Caco-2 (cell line): ENCODE results near the gene MANSC4. TPM values are rescaled to one million over a fixed set of nuclear protein-coding genes. Genes with fewer than 3 reads are reported as not detected.

Experiments used
- Bru-seq: library from RNA; stranded (reverse); fragments of 400-500 nt; gene quantifications from one replicate; lab custom pipeline; 2021; lab: Mats Ljungman, UMichigan
- BruChase-seq, 2 experiments: library from RNA; stranded (reverse); fragments of 400-500 nt; gene quantifications; one replicate each; lab custom pipeline; 2021; lab: Mats Ljungman, UMichigan
- BruUV-seq: library from RNA; stranded (reverse); fragments of 400-500 nt; replicated peaks from 2 replicates; lab custom pipeline; 2021; lab: Mats Ljungman, UMichigan
- CTCF ChIA-PET: fragments of 300-600 bp; sonication (Branson Sonifier 250); formaldehyde crosslinking; loops from one replicate; lab custom pipeline; 2022; ENCODE audit warnings: antibody characterized with exemption; lab: Charles Lee
- POLR2A ChIA-PET: fragments of 300-600 bp; sonication (Branson Sonifier 250); formaldehyde crosslinking; loops from one replicate; lab custom pipeline; 2022; ENCODE audit warnings: antibody characterized with exemption; lab: Charles Lee
- DNase-seq, 2 experiments: peaks; one replicate each; pipeline versions ENCODE4 v3.0.0 to v3.0.0-alpha.2; 2020 to 2022
- H3K27me3 ChIP-seq: replicated peaks from 2 replicates; pipeline ENCODE4 v1.6.0; 2011; ENCODE audit warnings: low read length; ENCODE audit not compliant: control insufficient read depth, insufficient read depth
- H3K36me3 ChIP-seq: 2 replicates; pipeline ENCODE4 v1.5.1; 2011; ENCODE audit warnings: low read length; ENCODE audit not compliant: control insufficient read depth, insufficient read depth
- H3K4me1 ChIP-seq: fragments of 250-450 bp; sonication (Bioruptor Pico); 2 replicates; pipeline ENCODE4 v1.5.1; 2020; ENCODE audit warnings: mild to moderate bottlenecking
- H3K4me3 ChIP-seq: 2 replicates; pipeline ENCODE4 v1.5.1; 2011; ENCODE audit warnings: low read depth, mild to moderate bottlenecking, control low read depth, low read length
- H3K9me3 ChIP-seq: fragments of 250-450 bp; sonication (Bioruptor Pico); 2 replicates; pipeline ENCODE4 v1.5.1; 2020; ENCODE audit warnings: mild to moderate bottlenecking, moderate library complexity
- H3K27ac Mint-ChIP-seq: one replicate; pipeline ENCODE4 v1.8.0; 2022; ENCODE audit warnings: mixed read lengths; ENCODE audit not compliant: unreplicated experiment
- H3K27me3 Mint-ChIP-seq: one replicate; pipeline ENCODE4 v1.8.0; 2022; ENCODE audit warnings: mixed read lengths; ENCODE audit not compliant: insufficient read depth, unreplicated experiment
- H3K36me3 Mint-ChIP-seq: one replicate; pipeline ENCODE4 v1.8.0; 2022; ENCODE audit warnings: mild to moderate bottlenecking, mixed read lengths; ENCODE audit not compliant: insufficient read depth, unreplicated experiment
- H3K4me1 Mint-ChIP-seq: one replicate; pipeline ENCODE4 v1.8.0; 2022; ENCODE audit warnings: low read depth, mixed read lengths; ENCODE audit not compliant: unreplicated experiment
- H3K4me3 Mint-ChIP-seq: one replicate; pipeline ENCODE4 v1.8.0; 2022; ENCODE audit warnings: mild to moderate bottlenecking, moderate library complexity, mixed read lengths; ENCODE audit not compliant: unreplicated experiment
- H3K9me3 Mint-ChIP-seq: one replicate; pipeline ENCODE4 v1.8.0; 2022; ENCODE audit warnings: mixed read lengths; ENCODE audit not compliant: unreplicated experiment
- CTCF ChIP-seq, 2 experiments: fragments of 200-600 bp in 1 of 2; IDR thresholded peaks; 1 replicate in 1 of 2; 2 replicates in 1 of 2; pipeline versions ENCODE4 v1.5.1 to v1.8.0; 2011 to 2022; ENCODE audit warnings: antibody characterized with exemption in 1 of 2, control low read depth in 1 of 2, inconsistent platforms in 1 of 2, low read depth in 1 of 2, low read length in 1 of 2, mild to moderate bottlenecking in 1 of 2, moderate library complexity in 1 of 2; ENCODE audit not compliant: insufficient read depth in 1 of 2, severe bottlenecking in 1 of 2, unreplicated experiment in 1 of 2
- intact Hi-C: fragments of 100-400 bp; cut with micrococcal nuclease; formaldehyde crosslinking; loops from one replicate; pipeline ENCODE4 v1.10.0; 2022; ENCODE audit not compliant: unreplicated experiment
- long read RNA-seq: library from polyadenylated mRNA; stranded (forward); transcript quantifications from one replicate; pipeline ENCODE4 v2.0.0, GENCODE V29; 2022
- total RNA-seq: library from RNA; stranded (reverse); gene quantifications from 2 replicates; pipeline ENCODE4 v1.2.3, GENCODE V29; 2022

The MANSC4 gene
- total RNA-seq (not detected in 2 replicates), Bru-seq, nascent RNA (percentile 27 among the genes with signal in this experiment), BruChase-seq, experiment 1, labeled RNA remaining after a 2-hour chase (percentile 24 among the genes with signal in this experiment), BruChase-seq, experiment 2, labeled RNA remaining after a 6-hour chase (percentile 19 among the genes with signal in this experiment)
- long read RNA-seq = 0 reads

GRCh38 chr12:27779920-27780611 lies at the start of gene MANSC4, which contains the start of gene KLHL42:
TSS of gene MANSC4 (minus strand) at chr12:27780236. CDS start at chr12:27771276, 8,960 bp downstream.
TSS of gene KLHL42 (plus strand) at chr12:27780233. CDS start at chr12:27780331, 98 bp downstream.
- intact Hi-C loops = loop anchor here (2.0 kb wide), 3 partner anchors 41 to 161 kb away; no protein-coding TSS in a partner anchor
- no peak for TF ChIP-seq CTCF (IDR thresholded peaks at IDR 0.05; ENCODE audit: insufficient read depth in 1 of 2, low read depth in 1 of 2, low read length in 1 of 2, severe bottlenecking in 1 of 2, unreplicated experiment in 1 of 2)
- ChIA-PET CTCF (interaction anchor here (1.1 to 2.3 kb wide), 2 partner anchors 41 to 161 kb away, joined by 3 to 9 read pairs; no protein-coding TSS in a partner anchor), POLR2A (interaction anchor here (0.5 to 1.5 kb wide), 10 partner anchors 41 to 257 kb away, joined by 3 to 9 read pairs (median 3); partner anchors contain the start of gene MRPS35)
- peaks cover 26% of the 10 kb centered on the region for H3K4me1 Mint-ChIP-seq
- no TSS peak for BruUV-seq
- DNase-seq = peak; percentile 78 to 87
- Histone ChIP-seq H3K9me3 (no peaks in the 10 kb centered on the region), H3K4me3 (peak within 1 kb of the TSS; percentile 95), H3K36me3 (no peaks in the 10 kb centered on the region), H3K27me3 (no peaks in the 10 kb centered on the region), H3K4me1 (0 out of 2 replicates have a peak, but pooled peaks cover 3% of the 10 kb centered on the region)
- H3K27ac Mint-ChIP-seq = peak within 1 kb of the TSS; percentile 86
- peak within 1 kb of the TSS; percentile 83 for H3K4me3 Mint-ChIP-seq
- H3K27me3 Mint-ChIP-seq = no peaks in the 10 kb centered on the region
- H3K36me3 Mint-ChIP-seq = peaks cover 35% of the 10 kb centered on the region
- H3K9me3 Mint-ChIP-seq = no peaks in the 10 kb centered on the region

- Mint-ChIP-seq H3K9me3 (no peaks in the 10 kb centered on the region), H3K36me3 (no peaks in the 10 kb centered on the region), H3K4me1 (no peaks in the 10 kb centered on the region), H3K27ac (no peak overlapping the region), H3K4me3 (no peak overlapping the region), H3K27me3 (no peaks in the 10 kb centered on the region)
- Histone ChIP-seq H3K4me1 (no peaks in the 10 kb centered on the region), H3K9me3 (no peaks in the 10 kb centered on the region), H3K27me3 (no peaks in the 10 kb centered on the region), H3K36me3 (no peaks in the 10 kb centered on the region), H3K4me3 (no peak overlapping the region)
- no TSS peak for BruUV-seq
- no peak for DNase-seq
- ChIA-PET CTCF (no interaction called here), POLR2A (no interaction called here)
- TF ChIP-seq CTCF (IDR thresholded peaks at IDR 0.05; ENCODE audit: insufficient read depth in 1 of 2, low read depth in 1 of 2, low read length in 1 of 2, severe bottlenecking in 1 of 2, unreplicated experiment in 1 of 2) = no peak
- intact Hi-C loops = loop anchor here (2.0 kb wide), 1 partner anchor 113 kb away; no protein-coding TSS in a partner anchor
Measured at GRCh38 chr12:27828196-27828595, 48.2 kb upstream of the MANSC4 start.

GRCh38 chr12:27826076-27826475 lies 46.0 kb upstream of the MANSC4 start:
- no peaks in the 10 kb centered on the region for H3K9me3 ChIP-seq
- intact Hi-C loops = no loop called here
- Mint-ChIP-seq H3K4me3 (no peak overlapping the region), H3K36me3 (no peaks in the 10 kb centered on the region), H3K9me3 (no peaks in the 10 kb centered on the region), H3K27ac (no peak overlapping the region), H3K27me3 (no peaks in the 10 kb centered on the region), H3K4me1 (no peaks in the 10 kb centered on the region)
- H3K4me3 ChIP-seq = no peak overlapping the region
- no peaks in the 10 kb centered on the region for H3K36me3 ChIP-seq
- no peak for TF ChIP-seq CTCF (IDR thresholded peaks at IDR 0.05; ENCODE audit: insufficient read depth in 1 of 2, low read depth in 1 of 2, low read length in 1 of 2, severe bottlenecking in 1 of 2, unreplicated experiment in 1 of 2)
- no TSS peak for BruUV-seq
- no peak for DNase-seq
- no peaks in the 10 kb centered on the region for H3K27me3 ChIP-seq
- POLR2A ChIA-PET = no interaction called here
- H3K4me1 ChIP-seq = no peaks in the 10 kb centered on the region; the same call in none of the 2 replicates
- CTCF ChIA-PET = no interaction called here
